Transverse colon (tissue), 4 donors: ENCODE results near the gene HOXB9.

Experiments used
- CTCF ChIP-seq, 5 experiments: fragments of 200-600 bp in 3 of 5; fragments of 450-650 bp in 2 of 5; sonication (generic) in 3 of 5; IDR thresholded peaks; 1 replicate in 2 of 5; 2 replicates in 3 of 5; pipeline ENCODE4 v1.5.1; 2016 to 2017; ENCODE audit warnings: antibody characterized with exemption in 5 of 5, inconsistent platforms in 3 of 5, mild to moderate bottlenecking in 2 of 5, moderate library complexity in 1 of 5
- EP300 ChIP-seq: sonication (generic); formaldehyde crosslinking; IDR thresholded peaks from one replicate; pipeline ENCODE4 v1.6.1; 2017; ENCODE audit warnings: antibody characterized with exemption, low read depth
- POLR2A ChIP-seq: fragments of 450-650 bp; IDR thresholded peaks from one replicate; pipeline ENCODE4 v1.6.1; 2016; ENCODE audit warnings: antibody characterized with exemption, mild to moderate bottlenecking, moderate library complexity
- POLR2AphosphoS5 ChIP-seq, 3 donors: sonication (generic); formaldehyde crosslinking; IDR thresholded peaks; one replicate each; pipeline ENCODE4 v1.6.1; 2016; ENCODE audit warnings: antibody characterized with exemption in 3 of 3

- TF ChIP-seq POLR2A: peak; percentile 43
- TF ChIP-seq CTCF (IDR thresholded peaks at IDR 0.05): no peak
- TF ChIP-seq POLR2AphosphoS5 (IDR thresholded peaks at IDR 0.05): peak; percentile 23 to 66 (median 63)
- TF ChIP-seq EP300: no peak
Measured at GRCh38 chr17:48626245-48627117, at the start of gene HOXB9.
